Measurements from ENCODE around the gene ZNF710.
A peak's percentile ranks its signal among the peaks of the same experiment; 100 is the strongest.

ZNF710 gene

DNA sequence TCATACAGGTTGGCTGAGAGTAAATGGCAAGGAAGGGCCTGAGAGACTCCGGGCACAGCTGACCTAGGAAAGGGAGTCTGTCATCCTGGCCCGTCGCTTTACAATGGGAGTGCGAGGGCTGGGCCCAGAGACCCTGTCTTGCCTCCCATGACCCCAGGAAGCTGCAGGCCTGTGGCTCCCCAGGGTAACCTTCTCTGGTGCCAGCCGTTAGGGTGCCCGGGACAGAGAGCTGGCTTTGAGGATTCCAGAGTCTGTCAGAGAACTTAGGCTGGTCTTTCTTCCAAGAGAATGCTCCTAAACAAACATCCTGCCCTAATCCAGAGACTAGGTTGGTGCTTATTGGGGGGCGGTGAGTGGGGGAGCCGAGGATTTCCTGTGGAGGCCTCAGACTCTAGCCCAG lies 18.5 kb downstream of the ZNF710 start:
- Histone ChIP-seq H3K79me2 (ENCODE audit: control insufficient read depth, insufficient read depth, low read length, poor library complexity) (peaks cover 2% of the 10 kb centered on the region), H3K4me1 (ENCODE audit: control insufficient read depth in 1 of 2, insufficient read depth in 2 of 2, low read length in 2 of 2) (peaks cover 3 to 5% of the 10 kb centered on the region in 2 experiments), H3K36me3 (ENCODE audit: control insufficient read depth in 1 of 2, insufficient read depth in 2 of 2, low read length in 2 of 2) (no peaks in the 10 kb centered on the region), H3K23ac (ENCODE audit: low read length) (no peak overlapping the region), H3K9me3 (ENCODE audit: insufficient read depth, low read depth, low read length) (no peaks in the 10 kb centered on the region), H2AFZ (ENCODE audit: insufficient read depth, low read length, poor library complexity) (no peak overlapping the region), H4K12ac (ENCODE audit: low read depth, low read length) (no peak overlapping the region), H3K4ac (ENCODE audit: low read depth, low read length) (no peak overlapping the region), H2BK12ac (ENCODE audit: low read length) (no peak overlapping the region), H3K4me2 (ENCODE audit: low read length) (no peak overlapping the region), H3K18ac (ENCODE audit: low read length) (no peak overlapping the region), H4K91ac (ENCODE audit: low read depth, low read length) (no peak overlapping the region), H3K79me1 (ENCODE audit: low read length) (no peaks in the 10 kb centered on the region), H3K27ac (ENCODE audit: low read depth, low read length) (no peak overlapping the region), H3K9ac (ENCODE audit: low read length) (no peak overlapping the region), H2BK5ac (ENCODE audit: low read depth, low read length, poor library complexity) (no peak overlapping the region), H4K8ac (ENCODE audit: low read depth, low read length) (no peak overlapping the region), H2BK120ac (ENCODE audit: insufficient read depth, low read length, poor library complexity) (no peak overlapping the region), H3K14ac (ENCODE audit: low read length) (no peak overlapping the region), H3K4me3 (ENCODE audit: low read depth, low read length) (no peak overlapping the region), H3K27me3 (ENCODE audit: insufficient read depth, low read length) (no peaks in the 10 kb centered on the region), H2AK5ac (ENCODE audit: low read length) (no peak overlapping the region)
- no peak for DNase-seq
- WGBS (ENCODE audit: extremely low coverage, insufficient coverage, insufficient read length): no CpG with 5 or more reads among the region's 8 CpGs

- no peaks in the 10 kb centered on the region for H3K79me1 ChIP-seq (ENCODE audit: low read length)
- no peak overlapping the region for H3K27ac ChIP-seq (ENCODE audit: low read depth, low read length)
- no peak overlapping the region for H3K23ac ChIP-seq (ENCODE audit: low read length)
- no peaks in the 10 kb centered on the region for H3K36me3 ChIP-seq (ENCODE audit: control insufficient read depth in 1 of 2, insufficient read depth in 2 of 2, low read length in 2 of 2)
- no peak overlapping the region for H2AFZ ChIP-seq (ENCODE audit: insufficient read depth, low read length, poor library complexity)
- H3K18ac ChIP-seq (ENCODE audit: low read length): peak overlapping the region; percentile 43
- no peak overlapping the region for H3K4me3 ChIP-seq (ENCODE audit: low read depth, low read length)
- no peak overlapping the region for H4K91ac ChIP-seq (ENCODE audit: low read depth, low read length)
- peak overlapping the region; percentile 37 for H4K12ac ChIP-seq (ENCODE audit: low read depth, low read length)
- H3K9ac ChIP-seq (ENCODE audit: low read length): no peak overlapping the region
- H3K4ac ChIP-seq (ENCODE audit: low read depth, low read length): peak overlapping the region; percentile 21
- H3K4me2 ChIP-seq (ENCODE audit: low read length): no peak overlapping the region
- peaks cover 3 to 5% of the 10 kb centered on the region in 2 experiments for H3K4me1 ChIP-seq (ENCODE audit: control insufficient read depth in 1 of 2, insufficient read depth in 2 of 2, low read length in 2 of 2)
- no peak overlapping the region for H4K8ac ChIP-seq (ENCODE audit: low read depth, low read length)
- H2BK120ac ChIP-seq (ENCODE audit: insufficient read depth, low read length, poor library complexity): no peak overlapping the region
- peaks cover 2% of the 10 kb centered on the region for H3K79me2 ChIP-seq (ENCODE audit: control insufficient read depth, insufficient read depth, low read length, poor library complexity)
- H3K27me3 ChIP-seq (ENCODE audit: insufficient read depth, low read length): no peaks in the 10 kb centered on the region
- WGBS (ENCODE audit: extremely low coverage, insufficient coverage, insufficient read length): no CpG with 5 or more reads among the region's 18 CpGs
- H3K9me3 ChIP-seq (ENCODE audit: insufficient read depth, low read depth, low read length): no peaks in the 10 kb centered on the region
- no peak overlapping the region for H2AK5ac ChIP-seq (ENCODE audit: low read length)
- DNase-seq: peak in 1 of 2 donors; percentile 24
- H2BK12ac ChIP-seq (ENCODE audit: low read length): no peak overlapping the region
- no peak overlapping the region for H2BK5ac ChIP-seq (ENCODE audit: low read depth, low read length, poor library complexity)
- peak overlapping the region; percentile 22 for H3K14ac ChIP-seq (ENCODE audit: low read length)
Measured at GRCh38 chr15:90020021-90020735, 19.1 kb downstream of the ZNF710 start.

DNA sequence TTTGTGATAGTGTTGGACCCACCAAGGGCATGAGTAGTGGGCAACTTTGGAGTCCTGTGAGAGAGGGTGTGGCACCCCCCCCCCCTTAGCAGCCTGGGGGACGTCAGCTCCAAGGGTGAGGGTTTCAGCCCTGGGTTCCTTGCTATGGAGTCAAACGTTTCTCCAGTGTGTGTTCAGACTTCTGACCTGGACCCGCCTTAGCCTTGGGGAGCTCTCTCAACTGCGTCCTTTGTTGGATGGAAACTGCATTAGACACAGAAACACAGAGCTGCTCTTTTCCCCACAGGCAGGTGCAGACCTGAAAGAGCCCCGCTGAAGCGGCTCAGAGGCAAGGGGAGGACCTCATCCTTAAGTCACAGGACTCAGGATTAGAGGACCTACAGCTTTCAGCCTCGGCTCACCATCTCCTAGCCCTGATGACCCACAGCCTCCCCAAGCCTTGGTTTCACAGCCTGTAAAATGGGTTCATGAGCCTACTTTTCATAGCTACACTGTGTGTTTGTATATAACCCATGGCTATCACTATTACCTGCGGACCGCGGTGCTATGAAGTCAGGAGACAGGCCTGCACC lies 19.9 kb downstream of the ZNF710 start:
- H3K9ac ChIP-seq (ENCODE audit: low read length): no peak overlapping the region
- H2AK5ac ChIP-seq (ENCODE audit: low read length): no peak overlapping the region
- H3K27ac ChIP-seq (ENCODE audit: low read depth, low read length): no peak overlapping the region
- no peak overlapping the region for H3K4me3 ChIP-seq (ENCODE audit: low read depth, low read length)
- peaks cover 3 to 5% of the 10 kb centered on the region in 2 experiments for H3K4me1 ChIP-seq (ENCODE audit: control insufficient read depth in 1 of 2, insufficient read depth in 2 of 2, low read length in 2 of 2)
- DNase-seq: no peak
- H3K36me3 ChIP-seq (ENCODE audit: control insufficient read depth in 1 of 2, insufficient read depth in 2 of 2, low read length in 2 of 2): no peaks in the 10 kb centered on the region
- H4K91ac ChIP-seq (ENCODE audit: low read depth, low read length): no peak overlapping the region
- H3K9me3 ChIP-seq (ENCODE audit: insufficient read depth, low read depth, low read length): no peaks in the 10 kb centered on the region
- no peak overlapping the region for H2BK120ac ChIP-seq (ENCODE audit: insufficient read depth, low read length, poor library complexity)
- peaks cover 2% of the 10 kb centered on the region for H3K79me2 ChIP-seq (ENCODE audit: control insufficient read depth, insufficient read depth, low read length, poor library complexity)
- no peaks in the 10 kb centered on the region for H3K27me3 ChIP-seq (ENCODE audit: insufficient read depth, low read length)
- H3K23ac ChIP-seq (ENCODE audit: low read length): no peak overlapping the region
- H2BK5ac ChIP-seq (ENCODE audit: low read depth, low read length, poor library complexity): no peak overlapping the region
- H2BK12ac ChIP-seq (ENCODE audit: low read length): no peak overlapping the region
- H3K4me2 ChIP-seq (ENCODE audit: low read length): no peak overlapping the region
- no peak overlapping the region for H4K12ac ChIP-seq (ENCODE audit: low read depth, low read length)
- H3K79me1 ChIP-seq (ENCODE audit: low read length): no peaks in the 10 kb centered on the region
- H3K18ac ChIP-seq (ENCODE audit: low read length): no peak overlapping the region
- H3K14ac ChIP-seq (ENCODE audit: low read length): no peak overlapping the region
- no peak overlapping the region for H2AFZ ChIP-seq (ENCODE audit: insufficient read depth, low read length, poor library complexity)
- H3K4ac ChIP-seq (ENCODE audit: low read depth, low read length): no peak overlapping the region
- H4K8ac ChIP-seq (ENCODE audit: low read depth, low read length): no peak overlapping the region
- no CpG with 5 or more reads among the region's 10 CpGs for WGBS (ENCODE audit: extremely low coverage, insufficient coverage, insufficient read length)

GRCh38 chr15:90022345-90022744 lies 21.2 kb downstream of the ZNF710 start:
- Histone ChIP-seq H4K91ac (ENCODE audit: low read depth, low read length) (no peak overlapping the region), H3K79me2 (ENCODE audit: control insufficient read depth, insufficient read depth, low read length, poor library complexity) (peaks cover 2% of the 10 kb centered on the region), H2BK120ac (ENCODE audit: insufficient read depth, low read length, poor library complexity) (no peak overlapping the region), H3K27ac (ENCODE audit: low read depth, low read length) (no peak overlapping the region), H4K12ac (ENCODE audit: low read depth, low read length) (no peak overlapping the region), H3K79me1 (ENCODE audit: low read length) (no peaks in the 10 kb centered on the region), H3K4me1 (ENCODE audit: control insufficient read depth in 1 of 2, insufficient read depth in 2 of 2, low read length in 2 of 2) (peaks cover 3 to 5% of the 10 kb centered on the region in 2 experiments), H3K18ac (ENCODE audit: low read length) (peak overlapping the region; percentile 41), H3K14ac (ENCODE audit: low read length) (no peak overlapping the region), H2AFZ (ENCODE audit: insufficient read depth, low read length, poor library complexity) (no peak overlapping the region), H3K27me3 (ENCODE audit: insufficient read depth, low read length) (no peaks in the 10 kb centered on the region), H3K4me2 (ENCODE audit: low read length) (no peak overlapping the region), H2AK5ac (ENCODE audit: low read length) (no peak overlapping the region), H3K23ac (ENCODE audit: low read length) (no peak overlapping the region), H2BK12ac (ENCODE audit: low read length) (no peak overlapping the region), H4K8ac (ENCODE audit: low read depth, low read length) (no peak overlapping the region), H3K9me3 (ENCODE audit: insufficient read depth, low read depth, low read length) (no peaks in the 10 kb centered on the region), H3K4ac (ENCODE audit: low read depth, low read length) (no peak overlapping the region), H3K9ac (ENCODE audit: low read length) (no peak overlapping the region), H3K4me3 (ENCODE audit: low read depth, low read length) (no peak overlapping the region), H3K36me3 (ENCODE audit: control insufficient read depth in 1 of 2, insufficient read depth in 2 of 2, low read length in 2 of 2) (no peaks in the 10 kb centered on the region), H2BK5ac (ENCODE audit: low read depth, low read length, poor library complexity) (no peak overlapping the region)
- WGBS (ENCODE audit: extremely low coverage, insufficient coverage, insufficient read length): no CpG with 5 or more reads among the region's 6 CpGs
- no peak for DNase-seq

Measured in trophoblast cell (in vitro differentiated cells and primary cell).